ENCODE measurements around the gene BANP. TPM values are rescaled to one million over a fixed set of nuclear protein-coding genes. Genes with fewer than 3 reads are reported as not detected.

The BANP gene
- total RNA-seq, 1 experiment from 2014 or later: 37.2 TPM

DNA sequence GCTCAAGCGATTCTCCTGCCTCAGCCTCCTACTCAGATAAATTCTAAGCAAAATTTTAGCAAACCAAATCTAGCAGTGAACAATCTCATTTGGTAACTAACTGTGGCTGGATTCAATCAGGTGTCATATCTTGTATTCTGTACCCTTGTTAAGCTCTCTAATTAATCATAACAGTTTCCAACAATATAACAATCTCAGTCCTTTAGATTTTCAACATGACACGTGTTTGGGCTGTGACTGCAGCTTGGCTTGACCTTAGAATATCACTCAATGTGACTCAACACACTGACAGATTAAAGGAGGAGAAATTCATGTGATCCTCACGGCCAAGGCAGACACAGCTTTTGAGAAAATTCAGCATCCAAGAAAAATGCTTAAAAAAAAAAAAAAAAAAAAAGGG is 133.6 kb downstream of the BANP start:
- intact Hi-C loops (cut with micrococcal nuclease): no loop called here
- Histone ChIP-seq H3K9ac (ENCODE audit: low read length) (no peak overlapping the region), H2AFZ (ENCODE audit: low read depth, low read length, poor library complexity, severe bottlenecking) (no peak overlapping the region), H3K9me3 (ENCODE audit: control insufficient read depth in 1 of 2, insufficient read depth in 1 of 2, low read depth in 1 of 2, low read length in 2 of 2) (no peaks in the 10 kb centered on the region), H3K79me2 (ENCODE audit: insufficient read depth, low read length) (no peaks in the 10 kb centered on the region), H3K27me3 (ENCODE audit: insufficient read depth, low read length) (no peaks in the 10 kb centered on the region), H3K36me3 (ENCODE audit: control insufficient read depth in 1 of 2, insufficient read depth in 2 of 2, low read length in 2 of 2) (no peaks in the 10 kb centered on the region), H3K4me1 (ENCODE audit: control insufficient read depth in 1 of 2, insufficient read depth in 2 of 2, low read length in 2 of 2) (no peaks in the 10 kb centered on the region), H3K4me3 (replicated peaks in 1 of 2; ENCODE audit: low read depth in 1 of 2, low read length in 2 of 2) (no peak overlapping the region), H3K27ac (ENCODE audit: low read depth, low read length) (no peak overlapping the region), H3K4me2 (ENCODE audit: low read length) (no peak overlapping the region), H3K9me2 (ENCODE audit: insufficient read depth) (no peaks in the 10 kb centered on the region), H4K20me1 (ENCODE audit: insufficient read depth) (no peaks in the 10 kb centered on the region)
- CTCF ChIA-PET: no interaction called here
- POLR2A ChIA-PET: no interaction called here
- TF ChIP-seq, protein P1, sequence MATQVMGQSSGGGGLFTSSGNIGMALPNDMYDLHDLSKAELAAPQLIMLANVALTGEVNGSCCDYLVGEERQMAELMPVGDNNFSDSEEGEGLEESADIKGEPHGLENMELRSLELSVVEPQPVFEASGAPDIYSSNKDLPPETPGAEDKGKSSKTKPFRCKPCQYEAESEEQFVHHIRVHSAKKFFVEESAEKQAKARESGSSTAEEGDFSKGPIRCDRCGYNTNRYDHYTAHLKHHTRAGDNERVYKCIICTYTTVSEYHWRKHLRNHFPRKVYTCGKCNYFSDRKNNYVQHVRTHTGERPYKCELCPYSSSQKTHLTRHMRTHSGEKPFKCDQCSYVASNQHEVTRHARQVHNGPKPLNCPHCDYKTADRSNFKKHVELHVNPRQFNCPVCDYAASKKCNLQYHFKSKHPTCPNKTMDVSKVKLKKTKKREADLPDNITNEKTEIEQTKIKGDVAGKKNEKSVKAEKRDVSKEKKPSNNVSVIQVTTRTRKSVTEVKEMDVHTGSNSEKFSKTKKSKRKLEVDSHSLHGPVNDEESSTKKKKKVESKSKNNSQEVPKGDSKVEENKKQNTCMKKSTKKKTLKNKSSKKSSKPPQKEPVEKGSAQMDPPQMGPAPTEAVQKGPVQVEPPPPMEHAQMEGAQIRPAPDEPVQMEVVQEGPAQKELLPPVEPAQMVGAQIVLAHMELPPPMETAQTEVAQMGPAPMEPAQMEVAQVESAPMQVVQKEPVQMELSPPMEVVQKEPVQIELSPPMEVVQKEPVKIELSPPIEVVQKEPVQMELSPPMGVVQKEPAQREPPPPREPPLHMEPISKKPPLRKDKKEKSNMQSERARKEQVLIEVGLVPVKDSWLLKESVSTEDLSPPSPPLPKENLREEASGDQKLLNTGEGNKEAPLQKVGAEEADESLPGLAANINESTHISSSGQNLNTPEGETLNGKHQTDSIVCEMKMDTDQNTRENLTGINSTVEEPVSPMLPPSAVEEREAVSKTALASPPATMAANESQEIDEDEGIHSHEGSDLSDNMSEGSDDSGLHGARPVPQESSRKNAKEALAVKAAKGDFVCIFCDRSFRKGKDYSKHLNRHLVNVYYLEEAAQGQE (IDR thresholded peaks at IDR 0.05; ENCODE audit: low read depth): no peak
- no peak for TF ChIP-seq YY1 (IDR thresholded peaks at IDR 0.05; ENCODE audit: extremely low read depth, insufficient replicate concordance, low read depth, low read length)
- no TSS peak for BruUV-seq (replicated peaks)
- no peak for DNase-seq (ENCODE audit: low read depth, low spot score)
- ATAC-seq: no peak
- RAD21 ChIA-PET (ENCODE audit: low non-redundant PET in 1 of 2, low total read pairs in 2 of 2, uncharacterized antibody in 2 of 2, unreplicated experiment in 2 of 2): no interaction called here

DNA sequence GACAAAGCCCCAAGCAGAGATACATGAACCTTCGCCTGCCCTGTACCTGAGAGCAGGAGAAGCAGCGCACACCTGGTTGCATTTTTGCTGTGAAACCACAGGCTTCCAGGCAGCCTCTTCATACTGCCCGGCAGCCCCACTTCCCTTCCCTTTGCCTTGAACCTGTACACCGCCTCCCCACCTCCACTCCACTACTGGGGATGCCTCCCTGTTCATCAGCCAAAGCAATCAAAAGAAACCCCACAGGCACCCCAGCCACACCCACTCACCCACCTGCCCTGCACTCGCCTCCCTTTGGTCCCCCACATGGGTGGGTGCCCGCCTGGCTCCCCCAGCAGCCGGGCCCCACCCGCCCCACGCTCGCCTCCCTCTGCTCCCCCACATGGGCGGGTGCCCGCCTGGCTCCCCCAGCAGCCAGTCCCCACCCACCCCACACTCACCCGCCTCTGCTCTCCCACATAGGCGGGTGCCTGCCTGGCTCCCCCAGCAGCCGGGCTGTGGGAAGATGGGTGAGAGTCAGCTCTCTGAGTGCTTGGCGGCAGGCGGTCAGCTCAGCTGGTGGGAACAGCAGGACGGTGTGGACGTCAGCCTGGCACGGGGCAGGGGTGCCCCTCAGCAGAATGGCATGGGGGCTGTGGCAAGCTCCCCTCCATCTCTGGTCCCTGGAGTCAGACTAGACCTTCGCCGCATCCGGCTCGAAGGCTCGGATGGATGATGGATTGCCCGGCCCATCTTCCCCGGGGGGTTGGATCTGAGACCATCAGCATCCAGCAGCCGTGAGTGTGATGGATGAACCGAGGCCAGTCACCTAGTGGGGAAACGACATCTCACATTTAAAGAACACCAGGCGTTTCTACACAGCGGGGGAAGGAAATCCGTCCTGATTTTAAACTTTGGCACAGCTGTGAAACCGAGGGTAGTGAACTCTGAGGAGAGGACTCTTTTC is 135.6 kb downstream of the BANP start:
- Histone ChIP-seq H3K79me2 (ENCODE audit: insufficient read depth, low read length) (no peaks in the 10 kb centered on the region), H3K36me3 (ENCODE audit: control insufficient read depth in 1 of 2, insufficient read depth in 2 of 2, low read length in 2 of 2) (no peaks in the 10 kb centered on the region), H2AFZ (ENCODE audit: low read depth, low read length, poor library complexity, severe bottlenecking) (no peak overlapping the region), H3K4me3 (replicated peaks in 1 of 2; ENCODE audit: low read depth in 1 of 2, low read length in 2 of 2) (no peak overlapping the region), H3K9me2 (ENCODE audit: insufficient read depth) (no peaks in the 10 kb centered on the region), H3K9ac (ENCODE audit: low read length) (no peak overlapping the region), H3K4me1 (ENCODE audit: control insufficient read depth in 1 of 2, insufficient read depth in 2 of 2, low read length in 2 of 2) (no peaks in the 10 kb centered on the region), H3K9me3 (ENCODE audit: control insufficient read depth in 1 of 2, insufficient read depth in 1 of 2, low read depth in 1 of 2, low read length in 2 of 2) (no peaks in the 10 kb centered on the region), H3K27ac (ENCODE audit: low read depth, low read length) (no peak overlapping the region), H4K20me1 (ENCODE audit: insufficient read depth) (no peaks in the 10 kb centered on the region), H3K27me3 (ENCODE audit: insufficient read depth, low read length) (no peaks in the 10 kb centered on the region), H3K4me2 (ENCODE audit: low read length) (no peak overlapping the region)
- BruUV-seq (replicated peaks): no TSS peak
- no peak for ATAC-seq
- ChIA-PET CTCF (no interaction called here), POLR2A (no interaction called here), RAD21 (ENCODE audit: low non-redundant PET in 1 of 2, low total read pairs in 2 of 2, uncharacterized antibody in 2 of 2, unreplicated experiment in 2 of 2) (no interaction called here)
- no peak for DNase-seq (ENCODE audit: low read depth, low spot score)
- intact Hi-C loops (cut with micrococcal nuclease): no loop called here
- TF ChIP-seq EZH2 (IDR thresholded peaks at IDR 0.05): no peak
- TF ChIP-seq, protein P2, sequence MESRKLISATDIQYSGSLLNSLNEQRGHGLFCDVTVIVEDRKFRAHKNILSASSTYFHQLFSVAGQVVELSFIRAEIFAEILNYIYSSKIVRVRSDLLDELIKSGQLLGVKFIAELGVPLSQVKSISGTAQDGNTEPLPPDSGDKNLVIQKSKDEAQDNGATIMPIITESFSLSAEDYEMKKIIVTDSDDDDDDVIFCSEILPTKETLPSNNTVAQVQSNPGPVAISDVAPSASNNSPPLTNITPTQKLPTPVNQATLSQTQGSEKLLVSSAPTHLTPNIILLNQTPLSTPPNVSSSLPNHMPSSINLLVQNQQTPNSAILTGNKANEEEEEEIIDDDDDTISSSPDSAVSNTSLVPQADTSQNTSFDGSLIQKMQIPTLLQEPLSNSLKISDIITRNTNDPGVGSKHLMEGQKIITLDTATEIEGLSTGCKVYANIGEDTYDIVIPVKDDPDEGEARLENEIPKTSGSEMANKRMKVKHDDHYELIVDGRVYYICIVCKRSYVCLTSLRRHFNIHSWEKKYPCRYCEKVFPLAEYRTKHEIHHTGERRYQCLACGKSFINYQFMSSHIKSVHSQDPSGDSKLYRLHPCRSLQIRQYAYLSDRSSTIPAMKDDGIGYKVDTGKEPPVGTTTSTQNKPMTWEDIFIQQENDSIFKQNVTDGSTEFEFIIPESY (IDR thresholded peaks at IDR 0.05; ENCODE audit: extremely low read depth, insufficient replicate concordance, low read length): no peak
- TF ChIP-seq SIN3A (IDR thresholded peaks at IDR 0.05; ENCODE audit: low read depth): no peak
- no peak for TF ChIP-seq ELF1 (IDR thresholded peaks at IDR 0.05; ENCODE audit: borderline replicate concordance, low read depth)
- no peak for TF ChIP-seq TCF7L2 (IDR thresholded peaks at IDR 0.05; ENCODE audit: borderline replicate concordance, extremely low read depth, insufficient read depth, insufficient read length)
- TF ChIP-seq YY1 (IDR thresholded peaks at IDR 0.05; ENCODE audit: extremely low read depth, insufficient replicate concordance, low read depth, low read length): no peak
- TF ChIP-seq CBX3 (IDR thresholded peaks at IDR 0.05; ENCODE audit: low read depth): no peak
- TF ChIP-seq FOSL1 (IDR thresholded peaks at IDR 0.05; ENCODE audit: low read depth): no peak
- no peak for TF ChIP-seq ZNF274 (IDR thresholded peaks at IDR 0.05; ENCODE audit: low read depth, low read length)
- TF ChIP-seq POLR2A (IDR thresholded peaks at IDR 0.05; ENCODE audit: borderline replicate concordance, extremely low read depth, insufficient read depth, insufficient read length): no peak
- no peak for TF ChIP-seq EZH2phosphoT487 (IDR thresholded peaks at IDR 0.05; ENCODE audit: borderline replicate concordance)
- no peak for TF ChIP-seq EGR1 (IDR thresholded peaks at IDR 0.05; ENCODE audit: low read depth)
- no peak for TF ChIP-seq POLR2AphosphoS5 (IDR thresholded peaks at IDR 0.05; ENCODE audit: low read depth, low read length)

Measured in HCT116 (cell line).